HG03432 (cell line): Measurements from ENCODE around the gene ENPP3.

Experiments used
- ATAC-seq: cut with Tn5 transposase; IDR thresholded peaks from one replicate; pipeline ENCODE4 v1.9.1; 2021; ENCODE audit warnings: mild to moderate bottlenecking, moderate library complexity; ENCODE audit not compliant: unreplicated experiment

The ENPP3 gene

DNA sequence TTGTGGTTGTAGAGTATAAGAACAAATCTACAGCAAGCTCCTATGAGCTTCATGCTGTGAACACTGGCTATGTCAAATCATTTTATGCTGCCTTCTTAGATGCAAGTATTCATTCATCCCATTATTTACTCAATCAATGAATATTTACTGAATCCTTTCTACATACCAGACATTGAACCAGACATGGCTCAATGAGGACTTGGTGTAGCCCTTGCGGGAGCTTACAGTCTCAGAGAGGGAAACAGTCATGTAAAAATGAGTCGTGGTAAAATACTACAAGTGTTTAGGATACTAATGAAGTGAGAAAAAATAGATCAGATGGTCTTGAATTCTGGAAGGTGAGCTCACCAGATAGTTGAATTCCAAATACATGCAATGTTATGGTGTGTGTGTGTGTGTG, 125.9 kb downstream of the ENPP3 start:
- ATAC-seq = no peak

DNA sequence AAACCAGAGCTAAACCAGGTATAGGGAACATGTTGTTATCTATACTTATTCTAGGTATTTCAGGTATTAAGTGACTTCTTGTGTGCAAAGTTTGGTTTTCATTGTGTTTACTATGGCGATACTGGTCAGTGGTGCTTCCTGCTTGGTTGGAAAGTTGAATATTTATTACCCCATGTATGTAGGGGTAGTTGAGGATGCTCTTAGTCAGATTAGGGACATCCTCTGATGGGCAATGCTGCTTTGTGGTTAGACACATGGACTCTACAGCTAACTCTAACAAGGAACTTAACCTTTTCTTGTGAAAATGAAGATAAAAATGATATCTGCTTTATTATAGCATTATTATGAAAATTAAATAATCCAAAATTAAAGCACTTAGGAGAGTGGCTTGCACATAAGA, 126.6 kb downstream of the ENPP3 start:
- no peak for ATAC-seq

DNA sequence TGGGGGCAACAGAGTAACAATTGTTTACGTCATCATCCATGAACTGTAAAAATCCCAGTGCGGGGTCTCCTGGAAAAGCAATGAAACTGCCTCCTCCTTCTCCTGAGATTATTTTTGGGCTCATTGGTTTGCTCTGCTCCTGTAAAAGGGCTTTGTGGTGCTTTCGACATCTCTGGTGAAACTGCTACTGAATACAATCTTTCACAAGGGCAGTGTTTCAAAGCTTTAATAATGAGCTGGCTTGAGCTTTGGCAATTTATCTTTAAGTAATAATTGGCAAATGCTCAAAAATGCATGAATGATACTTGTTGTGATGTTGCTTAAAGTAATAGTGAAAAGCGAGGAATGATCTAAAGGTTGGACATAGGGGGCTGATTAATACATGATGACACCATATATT, 127.2 kb downstream of the ENPP3 start:
- no peak for ATAC-seq

DNA sequence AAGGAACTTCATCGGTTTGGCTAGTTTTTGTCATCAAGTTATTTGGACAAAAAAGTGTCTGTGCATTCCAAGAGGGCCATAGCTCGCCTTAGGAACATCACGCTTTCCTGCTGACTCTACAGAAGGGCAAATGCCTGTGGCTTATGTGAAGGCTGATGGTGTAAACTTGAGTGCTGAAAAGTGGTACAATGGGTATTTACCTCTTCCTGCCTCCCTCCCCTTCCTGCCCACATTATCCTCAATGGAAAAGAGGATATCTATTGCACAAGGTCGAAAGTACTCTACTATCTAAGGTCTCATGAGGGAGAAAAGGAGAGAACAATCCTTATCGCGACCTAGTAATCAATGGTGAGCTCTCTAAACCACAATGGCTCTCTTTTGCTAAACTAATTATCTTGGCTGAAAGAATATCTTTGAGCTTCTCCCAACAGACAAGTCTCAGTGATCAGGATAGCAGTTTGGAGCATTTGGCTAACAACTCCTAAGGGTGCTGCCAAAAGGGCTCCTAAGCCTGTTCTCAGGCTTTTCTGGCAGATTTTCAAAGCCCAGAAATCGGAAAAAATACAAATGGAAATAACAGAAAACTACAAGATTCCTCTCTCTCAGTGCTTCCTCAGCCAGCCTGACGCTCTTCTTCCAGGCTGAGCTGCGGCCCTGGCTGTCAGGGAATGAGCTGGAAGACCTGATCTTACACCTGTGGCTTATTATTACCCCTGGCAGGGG, 128.1 kb downstream of the ENPP3 start:
- no peak for ATAC-seq

DNA sequence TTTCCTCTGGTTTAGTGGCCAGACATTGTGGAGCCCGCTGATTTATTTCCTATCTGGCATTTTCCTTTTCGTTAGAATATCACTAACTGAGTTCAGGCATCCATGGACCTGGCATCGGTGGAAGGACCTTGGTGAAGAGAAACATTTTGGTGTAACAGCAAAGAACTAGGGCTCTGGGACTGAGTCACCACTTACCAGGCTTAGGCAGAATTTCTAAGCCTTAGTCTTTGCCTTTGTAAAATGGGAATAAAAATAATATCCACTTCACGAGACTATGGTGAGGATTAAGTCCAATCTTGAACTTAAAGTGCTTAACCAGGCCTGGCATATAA, 128.7 kb downstream of the ENPP3 start:
- ATAC-seq = no peak

DNA sequence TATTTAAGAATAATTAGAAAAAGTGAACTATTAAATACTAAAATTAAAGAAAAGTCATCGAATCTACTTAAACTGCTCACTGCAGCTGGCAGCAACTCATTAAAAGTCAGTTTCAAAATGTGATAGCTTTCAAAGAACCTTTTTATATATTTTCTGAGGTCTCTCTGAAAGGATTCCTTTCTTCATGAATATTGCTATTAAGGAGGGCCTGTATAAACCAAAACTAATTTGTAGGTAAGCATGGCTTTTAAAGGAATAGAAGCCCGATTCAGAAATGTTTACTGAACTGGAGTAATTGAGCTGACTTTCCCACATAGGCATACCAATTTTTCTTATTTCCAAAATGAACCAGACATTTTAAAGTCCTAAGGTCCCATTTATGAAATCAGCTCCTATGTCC, 129.5 kb downstream of the ENPP3 start:
- no peak for ATAC-seq

DNA sequence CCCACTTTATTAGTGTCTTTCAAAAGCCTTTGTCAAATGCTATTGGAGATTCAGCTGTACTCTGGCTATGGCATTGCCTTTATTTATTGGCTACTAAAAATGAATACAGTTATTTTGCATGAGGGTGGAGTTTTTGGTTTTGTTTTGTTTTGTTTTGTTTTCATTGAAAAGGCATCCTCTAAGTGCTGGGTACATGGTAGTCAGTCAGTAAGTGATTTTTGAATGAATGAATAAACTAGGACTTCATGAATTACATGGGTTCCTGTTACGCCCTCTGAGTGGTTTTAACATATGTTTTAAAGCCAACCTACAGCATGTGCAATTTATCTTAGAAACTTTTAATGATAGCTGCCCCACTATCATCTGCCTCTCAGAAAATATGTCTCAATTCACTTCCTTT, 131.9 kb downstream of the ENPP3 start:
- ATAC-seq = no peak

DNA sequence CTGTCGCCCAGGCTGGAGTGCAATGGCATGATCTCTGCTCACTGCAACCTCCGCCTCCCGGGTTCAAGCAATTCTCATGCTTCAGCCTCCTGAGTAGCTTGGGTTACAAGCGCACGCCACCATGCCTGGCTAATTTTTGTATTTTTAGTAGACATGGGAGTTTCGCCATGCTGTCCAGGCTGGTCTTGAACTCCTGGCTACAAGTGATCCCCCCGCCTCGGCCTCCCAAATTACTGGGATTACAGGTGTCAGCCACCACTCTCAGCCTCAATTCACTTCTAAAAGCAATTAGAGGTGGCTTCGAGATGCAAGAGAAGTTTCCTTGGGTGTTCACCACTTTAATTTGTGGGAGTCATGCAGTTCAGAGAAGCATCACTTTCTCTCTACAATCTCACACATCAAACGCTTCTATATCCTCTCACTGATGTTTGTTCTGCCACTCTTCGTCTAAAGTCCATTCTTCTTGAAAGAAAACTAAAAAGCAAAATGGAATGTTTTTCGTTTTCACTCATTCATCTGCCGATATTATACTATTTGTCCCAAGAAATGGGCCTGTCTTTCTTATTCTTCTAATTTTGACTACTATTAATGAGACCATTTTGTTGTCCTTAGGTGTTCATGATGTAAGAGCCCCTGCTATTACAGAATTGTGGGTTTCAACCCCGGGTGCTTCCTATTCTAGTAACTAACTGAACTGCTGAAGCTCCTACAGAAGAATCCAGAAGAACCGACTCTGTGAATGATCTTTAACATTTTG, 132.5 kb downstream of the ENPP3 start:
- no peak for ATAC-seq

DNA sequence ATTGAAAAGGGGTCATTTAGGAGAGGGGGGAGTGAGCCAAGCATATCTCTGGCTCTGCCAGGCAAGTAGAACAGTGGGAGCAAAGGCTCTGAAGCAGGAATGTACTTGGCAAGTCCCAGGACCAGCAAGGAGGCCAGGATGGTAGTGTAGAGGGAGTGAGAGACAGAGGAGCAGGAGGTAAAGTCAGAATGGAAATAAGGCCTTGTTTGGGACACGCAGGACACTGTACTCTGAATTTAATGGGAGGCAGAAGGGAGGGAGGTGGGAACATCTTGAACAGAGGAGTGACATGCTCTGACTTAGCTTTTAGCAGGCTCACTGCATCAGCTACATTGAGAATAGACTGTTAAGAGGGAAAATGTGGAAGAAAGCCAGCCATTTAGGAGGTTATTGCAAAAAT, 133.7 kb downstream of the ENPP3 start:
- no peak for ATAC-seq

DNA sequence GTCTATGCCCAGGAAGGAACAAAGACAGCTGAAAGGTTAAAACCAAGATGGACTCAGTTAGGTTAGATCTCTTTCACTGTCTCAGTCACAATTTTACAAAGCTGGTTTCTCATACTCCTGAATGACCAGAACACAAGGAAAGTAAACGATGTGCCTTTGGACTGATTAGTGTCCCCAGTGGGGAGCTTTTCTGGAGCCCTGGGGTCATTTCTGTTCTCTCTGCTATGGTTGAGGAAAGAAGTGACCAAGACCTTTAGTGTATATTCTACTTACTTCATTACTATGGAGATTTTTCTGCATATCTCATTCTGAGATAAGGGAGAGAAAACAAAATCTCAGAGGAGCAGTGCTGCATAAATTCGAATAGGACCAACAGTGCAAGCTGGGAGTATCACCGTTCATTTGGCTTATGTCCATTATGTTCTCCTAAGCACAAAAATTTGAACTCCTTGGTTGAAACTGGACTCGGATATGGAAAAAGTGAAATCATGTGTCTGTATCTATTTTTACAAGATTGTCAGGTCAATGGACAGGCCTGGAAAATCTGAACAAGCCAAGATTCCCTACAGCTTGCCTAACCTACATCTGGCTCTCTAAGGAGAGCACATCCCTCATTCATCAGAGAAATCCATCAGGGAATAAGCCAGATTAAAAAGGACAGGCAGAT, 136.3 kb downstream of the ENPP3 start:
- ATAC-seq = no peak

DNA sequence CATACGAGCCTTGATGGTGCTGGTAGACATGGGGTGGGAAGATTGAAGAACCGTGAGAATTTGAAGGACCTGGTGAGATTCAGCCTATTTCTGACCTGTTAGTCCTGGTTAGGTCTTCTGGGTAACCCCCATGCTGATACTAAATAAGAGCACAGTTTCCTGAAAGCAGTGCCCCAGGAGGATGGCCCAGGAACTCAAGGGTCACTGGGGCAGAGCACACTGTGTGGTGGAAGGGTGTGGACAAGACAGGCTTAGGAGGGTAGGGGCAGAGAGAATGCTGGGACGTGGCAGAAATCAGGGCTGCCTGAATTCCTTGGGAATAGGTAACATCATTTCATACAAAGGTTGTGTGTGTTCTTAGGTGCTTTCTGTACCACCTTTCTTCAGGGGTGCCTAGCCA, 138.8 kb downstream of the ENPP3 start:
- ATAC-seq = no peak

DNA sequence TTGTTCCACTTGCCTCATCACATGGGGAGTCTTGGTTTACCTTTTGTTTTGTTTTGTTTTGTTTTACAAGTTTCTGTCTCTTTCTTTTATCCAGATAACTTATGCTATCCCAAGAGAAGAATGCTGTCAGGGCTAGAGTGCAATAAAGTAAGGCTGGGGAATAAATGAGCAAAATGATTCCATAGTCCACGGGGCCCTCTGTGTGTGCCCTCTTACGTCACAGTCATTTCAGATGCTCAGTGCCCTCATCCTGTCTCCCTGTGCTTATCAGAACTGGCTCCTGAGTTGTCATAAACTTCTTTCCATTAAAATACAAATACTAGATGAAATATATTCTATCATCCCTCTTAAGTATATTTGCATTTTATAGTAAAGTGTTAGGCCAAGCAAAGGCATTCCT, 139.9 kb downstream of the ENPP3 start:
- no peak for ATAC-seq

DNA sequence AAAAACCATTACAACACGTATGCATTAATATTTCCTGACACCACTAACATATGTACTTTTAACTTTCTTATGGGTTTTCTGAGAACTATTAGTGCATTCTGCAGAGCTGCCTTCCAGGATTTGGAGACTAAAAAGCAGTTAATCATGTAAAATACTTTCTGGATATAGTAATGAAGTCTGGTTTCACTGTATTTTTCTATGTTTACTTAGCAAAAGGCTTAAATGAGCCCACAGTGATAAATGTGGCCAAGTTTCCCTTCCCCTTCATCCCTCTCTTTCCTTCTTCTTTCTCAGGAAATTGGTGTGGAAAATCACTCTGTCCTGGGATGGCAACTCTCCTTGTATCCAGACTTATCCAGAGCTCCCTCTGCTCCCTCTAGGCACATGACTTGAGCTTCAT, 141.1 kb downstream of the ENPP3 start:
- ATAC-seq = no peak

DNA sequence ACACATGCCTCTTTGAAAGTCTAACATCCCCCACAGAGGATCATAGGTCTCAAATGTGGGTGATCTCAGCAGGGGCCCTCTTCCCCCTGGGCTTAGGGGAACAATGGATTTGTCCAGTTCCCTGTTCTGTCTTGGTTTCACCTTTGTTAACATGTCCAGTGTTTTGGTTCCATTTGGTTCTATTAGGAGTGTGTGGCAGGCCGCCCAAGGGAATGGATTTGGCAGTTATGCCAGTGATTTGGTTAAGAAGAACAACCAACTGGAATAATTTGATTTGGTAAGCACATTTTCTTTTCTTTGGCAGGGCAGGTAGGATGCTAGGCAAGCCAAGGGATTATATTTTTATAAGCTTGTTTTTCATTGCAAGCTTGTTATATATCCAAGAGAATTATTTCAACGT, 142.2 kb downstream of the ENPP3 start:
- ATAC-seq = no peak

DNA sequence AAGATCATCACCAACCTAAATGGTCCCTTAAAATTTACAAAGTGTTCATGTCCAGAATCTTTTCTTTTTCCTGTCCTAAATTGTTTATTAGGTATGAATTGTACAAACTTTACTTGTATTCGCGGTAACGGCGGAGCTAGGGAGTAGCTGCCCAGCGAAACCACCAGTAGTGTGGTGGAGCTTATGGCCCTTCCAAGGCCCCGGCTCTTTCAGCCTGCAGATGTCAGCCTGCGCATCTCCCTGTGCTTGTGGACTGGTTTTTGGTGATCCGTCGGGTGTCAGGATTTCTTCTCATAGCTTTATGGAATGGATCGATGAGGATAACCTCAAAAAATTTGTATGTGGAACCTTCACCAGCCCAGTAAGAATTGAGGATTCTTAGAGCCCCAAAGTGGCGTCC, 143.5 kb downstream of the ENPP3 start:
- ATAC-seq = no peak

DNA sequence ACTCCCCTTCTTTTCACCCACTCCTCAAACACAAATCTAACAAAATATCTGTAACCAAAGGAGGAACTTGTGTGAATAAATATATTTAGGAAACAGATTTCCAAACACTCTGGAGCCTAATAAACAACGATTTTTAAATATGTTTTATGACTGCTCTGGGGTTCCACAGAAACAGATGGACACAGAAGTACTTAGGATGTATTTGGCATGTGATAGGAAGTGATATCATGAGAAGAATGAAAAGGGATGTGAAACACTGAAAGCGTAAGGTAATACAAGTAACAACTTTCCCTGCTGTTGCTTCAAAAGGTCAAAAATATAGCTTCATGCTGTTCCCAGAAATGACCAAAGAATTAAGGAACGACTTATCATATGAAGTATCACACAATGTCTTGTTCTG, 144.6 kb downstream of the ENPP3 start:
- ATAC-seq = no peak

DNA sequence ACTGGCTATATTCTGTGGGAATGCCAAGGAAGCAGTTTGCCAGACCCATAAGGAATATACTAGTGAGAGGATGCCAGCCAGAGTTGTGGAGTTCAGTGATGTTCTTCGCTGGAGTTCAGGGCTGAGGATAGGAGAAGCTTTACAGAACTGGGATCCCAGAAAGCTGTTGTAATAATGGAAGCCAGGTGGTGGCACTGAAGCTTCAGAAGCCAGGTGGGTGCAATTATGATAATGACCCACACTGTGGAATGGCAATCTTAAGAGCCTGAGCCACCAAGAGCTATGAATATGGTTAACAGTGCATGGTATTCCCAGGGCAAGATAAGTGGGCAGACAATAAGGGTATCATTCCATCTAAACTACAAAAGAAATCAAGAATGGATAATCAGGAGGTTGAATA, 145.7 kb downstream of the ENPP3 start:
- no peak for ATAC-seq

DNA sequence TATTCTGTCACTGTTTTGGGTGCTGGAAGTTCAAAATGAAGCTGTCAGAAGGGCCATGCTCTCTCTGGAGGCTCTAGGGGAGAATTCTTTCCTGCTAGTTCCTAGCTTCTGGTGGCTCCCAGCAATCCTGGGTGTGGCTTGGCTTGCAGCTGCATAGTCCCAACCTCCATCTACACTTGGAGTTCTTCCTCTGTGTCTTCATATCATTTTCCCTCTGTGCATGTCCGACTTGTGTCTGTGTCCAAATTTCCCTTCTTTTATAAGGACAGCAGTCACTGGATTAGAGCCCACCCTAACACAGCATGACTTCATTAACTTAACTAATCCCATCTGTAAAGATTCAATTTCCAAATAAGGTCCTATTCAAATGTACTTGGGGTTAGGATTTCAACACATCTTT, 147.5 kb downstream of the ENPP3 start:
- no peak for ATAC-seq

DNA sequence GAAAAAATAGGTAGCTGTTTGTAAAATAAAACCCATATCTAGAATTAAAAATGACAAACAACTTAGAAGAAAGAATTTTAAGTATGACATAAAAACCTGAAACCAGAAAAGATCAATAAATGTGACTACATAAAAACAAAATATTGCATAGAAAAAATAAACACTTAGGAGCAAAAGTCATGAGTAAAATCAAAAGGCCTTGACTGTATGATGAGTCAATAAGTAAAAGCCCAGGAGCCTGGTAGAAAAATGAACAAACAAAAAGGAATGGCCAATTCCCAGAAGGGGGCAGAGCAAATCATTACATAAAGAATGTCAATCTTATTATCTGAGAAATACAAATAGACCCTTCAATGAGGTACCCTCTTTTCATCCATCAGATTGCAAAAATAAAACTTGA, 150.0 kb downstream of the ENPP3 start:
- no peak for ATAC-seq

DNA sequence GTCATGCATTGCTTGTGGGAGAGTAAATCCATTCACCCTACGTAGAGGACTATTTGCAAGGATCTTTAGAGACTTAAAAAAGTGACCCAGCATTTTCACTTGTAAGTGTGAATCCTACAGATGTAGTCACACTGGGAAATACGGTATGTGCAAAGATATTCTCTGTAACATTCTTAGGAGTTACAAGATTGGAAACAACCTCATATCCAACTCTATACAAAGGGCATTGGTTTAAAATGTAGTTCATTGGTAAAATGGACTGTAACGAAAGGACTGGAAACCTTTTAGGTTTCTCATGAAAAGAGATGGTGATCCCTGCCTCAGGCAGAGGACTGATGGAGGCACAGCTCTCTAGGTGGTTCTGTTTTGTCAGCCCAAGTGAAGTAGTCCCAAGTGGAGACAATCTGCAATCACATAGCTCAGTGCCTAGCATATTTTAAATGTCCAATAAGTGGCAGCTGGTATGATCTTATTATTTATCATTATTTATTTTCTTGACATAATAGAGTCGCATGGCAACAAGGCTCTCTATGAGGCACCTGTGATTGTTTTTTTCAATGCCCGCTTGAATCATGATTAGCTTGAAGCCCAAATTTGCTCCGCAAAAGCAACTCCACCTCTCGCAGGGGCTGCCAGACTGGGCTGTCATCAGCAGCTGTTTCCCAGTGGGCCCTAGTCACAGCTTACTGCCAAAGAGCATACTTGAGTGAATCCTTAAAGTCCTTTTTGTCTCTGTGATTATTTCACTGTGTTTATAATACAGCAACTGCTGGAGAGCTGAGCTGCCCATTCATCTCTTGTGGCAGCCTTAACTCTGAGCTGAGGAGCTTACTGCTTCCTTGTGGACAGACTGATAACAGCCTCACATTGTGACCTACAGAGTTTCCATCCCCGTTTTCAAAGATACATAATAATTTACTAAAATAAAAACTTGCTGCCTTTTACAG, 150.9 kb downstream of the ENPP3 start:
- ATAC-seq = no peak

DNA sequence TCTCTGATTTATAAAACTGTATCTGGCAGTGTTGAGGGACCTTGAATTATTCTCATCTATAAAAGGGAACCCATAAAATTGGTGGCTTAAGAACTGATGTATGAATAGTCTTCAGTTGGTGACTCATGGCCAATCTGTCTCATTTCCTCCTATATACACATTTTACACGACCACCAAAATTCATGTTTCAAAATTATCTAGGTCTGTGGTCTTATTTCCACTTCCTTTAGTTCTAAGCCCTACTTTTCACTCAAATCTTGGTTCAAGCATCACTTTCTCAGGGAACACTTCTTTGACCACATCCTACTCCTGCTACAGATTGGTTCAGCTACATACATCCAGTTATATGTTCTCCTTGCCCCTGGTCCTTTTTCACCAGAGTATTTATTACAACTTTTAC, 152.1 kb downstream of the ENPP3 start:
- no peak for ATAC-seq
